NCI-H1694 treated with DMSO at 0.1 percent for 48 hours (cell line): Measurements from ENCODE around the gene NECAB2.

Source experiments
- DNase-seq: peaks from one replicate; lab custom pipeline; 2025; lab: John Stamatoyannopoulos, UW

The NECAB2 gene

GRCh38 chr16:83967091-83967490 is 953 bp upstream of the NECAB2 start:
- peak; percentile 20 for DNase-seq

GRCh38 chr16:83968306-83968851 is 335 bp downstream of the NECAB2 start:
- no peak for DNase-seq

- DNase-seq = no peak
These were observed 1.0 kb downstream of the NECAB2 start for GRCh38 chr16:83968891-83969649.

GRCh38 chr16:83969771-83970429 is 1.9 kb downstream of the NECAB2 start:
- DNase-seq = no peak

GRCh38 chr16:83970430-83970815 is 2.4 kb downstream of the NECAB2 start:
- DNase-seq = no peak

GRCh38 chr16:83971165-83972130 is 3.4 kb downstream of the NECAB2 start:
- DNase-seq = no peak

- DNase-seq = no peak
These were observed 4.4 kb downstream of the NECAB2 start for GRCh38 chr16:83972256-83973008.

GRCh38 chr16:83973077-83973476 is 5.0 kb downstream of the NECAB2 start:
- no peak for DNase-seq

- DNase-seq = no peak
These were observed 5.7 kb downstream of the NECAB2 start for GRCh38 chr16:83973581-83974385.

- no peak for DNase-seq
These were observed 6.4 kb downstream of the NECAB2 start for GRCh38 chr16:83974475-83974874.

GRCh38 chr16:83975590-83976260 is 7.7 kb downstream of the NECAB2 start:
- no peak for DNase-seq

GRCh38 chr16:83977056-83977815 is 9.2 kb downstream of the NECAB2 start:
- no peak for DNase-seq

GRCh38 chr16:83978401-83978904 is 10.4 kb downstream of the NECAB2 start:
- DNase-seq = no peak

- DNase-seq = no peak
These were observed 11.4 kb downstream of the NECAB2 start for GRCh38 chr16:83979441-83979840.

GRCh38 chr16:83980794-83981193 is 12.8 kb downstream of the NECAB2 start:
- no peak for DNase-seq

GRCh38 chr16:83981799-83982198 is 13.8 kb downstream of the NECAB2 start:
- DNase-seq = no peak

- DNase-seq = no peak
These were observed 15.4 kb downstream of the NECAB2 start for GRCh38 chr16:83983491-83983890.

GRCh38 chr16:83989300-83989699 is 21.3 kb downstream of the NECAB2 start:
- DNase-seq = no peak

GRCh38 chr16:83990492-83990891 is 22.4 kb downstream of the NECAB2 start:
- no peak for DNase-seq
